ENCODE results near the gene ARL8B.

The ARL8B gene

GRCh38 chr3:5190147-5190791 lies 68.2 kb downstream of the ARL8B start:
- no peaks in the 10 kb centered on the region for H3K9me3 Mint-ChIP-seq

GRCh38 chr3:5191555-5192304 lies 69.6 kb downstream of the ARL8B start:
- no peak for DNase-seq
- H3K9me3 Mint-ChIP-seq: no peaks in the 10 kb centered on the region
- H3K27ac Mint-ChIP-seq: peak overlapping the region; percentile 79
- CTCF ChIA-PET: interaction anchor here (0.6 to 1.2 kb wide), 2 partner anchors 211 to 213 kb away, joined by 3 read pairs; partner anchors contain the start of gene BHLHE40
- H3K27me3 Mint-ChIP-seq: no peaks in the 10 kb centered on the region
- H3K4me3 Mint-ChIP-seq: peak overlapping the region; percentile 48
- peaks cover 68% of the 10 kb centered on the region for H3K36me3 Mint-ChIP-seq
- peaks cover 64% of the 10 kb centered on the region for H3K4me1 Mint-ChIP-seq

More at GRCh38 chr3:5190147-5190791, 68.2 kb downstream of the ARL8B start:
- Mint-ChIP-seq H3K4me1 (peaks cover 61% of the 10 kb centered on the region), H3K27ac (peak overlapping the region; percentile 95), H3K36me3 (peaks cover 53% of the 10 kb centered on the region), H3K27me3 (no peaks in the 10 kb centered on the region), H3K4me3 (peak overlapping the region; percentile 87)
- CTCF ChIA-PET: interaction anchor here (0.7 kb wide), 1 partner anchor 213 kb away, joined by 4 read pairs; no protein-coding TSS in a partner anchor
- DNase-seq: no peak

- CTCF ChIA-PET: interaction anchor here (0.6 to 1.2 kb wide), 2 partner anchors 34 to 214 kb away, joined by 3 read pairs; partner anchors contain the start of gene BHLHE40
- Mint-ChIP-seq H3K4me3 (peak overlapping the region; percentile 48), H3K4me1 (peaks cover 70% of the 10 kb centered on the region), H3K9me3 (no peaks in the 10 kb centered on the region), H3K27ac (peak overlapping the region; percentile 79), H3K36me3 (peaks cover 78% of the 10 kb centered on the region), H3K27me3 (no peaks in the 10 kb centered on the region)
- no peak for DNase-seq
Measured at GRCh38 chr3:5192571-5193365, 70.7 kb downstream of the ARL8B start.

- peak overlapping the region; percentile 93 for H3K27ac Mint-ChIP-seq
- H3K27me3 Mint-ChIP-seq: no peaks in the 10 kb centered on the region
- H3K4me3 Mint-ChIP-seq: peak overlapping the region; percentile 19
- no peaks in the 10 kb centered on the region for H3K9me3 Mint-ChIP-seq
- peaks cover 81% of the 10 kb centered on the region for H3K36me3 Mint-ChIP-seq
- CTCF ChIA-PET: interaction anchor here (0.6 to 1.2 kb wide), 2 partner anchors 56 to 214 kb away, joined by 3 read pairs; no protein-coding TSS in a partner anchor
- DNase-seq: no peak
- H3K4me1 Mint-ChIP-seq: peaks cover 84% of the 10 kb centered on the region
Measured at GRCh38 chr3:5194341-5194740, 72.2 kb downstream of the ARL8B start.

GRCh38 chr3:5194801-5195509 lies 72.9 kb downstream of the ARL8B start:
- CTCF ChIA-PET: interaction anchor here (1.0 to 1.2 kb wide), 2 partner anchors 10 to 11 kb away, joined by 3 to 5 read pairs; no protein-coding TSS in a partner anchor
- Mint-ChIP-seq H3K4me3 (peak overlapping the region; percentile 2), H3K36me3 (peaks cover 81% of the 10 kb centered on the region), H3K27ac (peak overlapping the region; percentile 93), H3K27me3 (no peaks in the 10 kb centered on the region), H3K4me1 (peaks cover 90% of the 10 kb centered on the region), H3K9me3 (no peaks in the 10 kb centered on the region)
- DNase-seq: peak; percentile 53

- H3K4me1 Mint-ChIP-seq: peaks cover 90% of the 10 kb centered on the region
- DNase-seq: peak; percentile 54
- peaks cover 81% of the 10 kb centered on the region for H3K36me3 Mint-ChIP-seq
- peak overlapping the region; percentile 93 for H3K27ac Mint-ChIP-seq
- H3K4me3 Mint-ChIP-seq: peak overlapping the region; percentile 45
- H3K27me3 Mint-ChIP-seq: no peaks in the 10 kb centered on the region
- CTCF ChIA-PET: interaction anchor here (1.0 to 1.5 kb wide), 4 partner anchors 10 to 72 kb away, joined by 3 to 8 read pairs (median 5); partner anchors contain the start of gene ARL8B
- H3K9me3 Mint-ChIP-seq: no peaks in the 10 kb centered on the region
Measured at GRCh38 chr3:5195605-5196004, 73.5 kb downstream of the ARL8B start.

GRCh38 chr3:5197022-5197421 lies 74.9 kb downstream of the ARL8B start:
- no peaks in the 10 kb centered on the region for H3K9me3 Mint-ChIP-seq
- no peak for DNase-seq
- H3K27ac Mint-ChIP-seq: peak overlapping the region; percentile 93
- peak overlapping the region; percentile 47 for H3K4me3 Mint-ChIP-seq
- H3K27me3 Mint-ChIP-seq: no peaks in the 10 kb centered on the region
- peaks cover 82% of the 10 kb centered on the region for H3K36me3 Mint-ChIP-seq
- CTCF ChIA-PET: interaction anchor here (0.9 to 2.9 kb wide), 5 partner anchors 8 to 486 kb away, joined by 3 to 17 read pairs (median 5); partner anchors contain the start of gene ARL8B
- peaks cover 83% of the 10 kb centered on the region for H3K4me1 Mint-ChIP-seq

- Mint-ChIP-seq H3K36me3 (peaks cover 80% of the 10 kb centered on the region), H3K4me1 (peaks cover 78% of the 10 kb centered on the region), H3K27ac (peak overlapping the region; percentile 93), H3K27me3 (no peaks in the 10 kb centered on the region), H3K9me3 (no peaks in the 10 kb centered on the region), H3K4me3 (peak overlapping the region; percentile 58)
- peak; percentile 63 for DNase-seq
- CTCF ChIA-PET: interaction anchor here (0.9 to 2.9 kb wide), 3 partner anchors 9 to 486 kb away, joined by 3 to 17 read pairs (median 4); no protein-coding TSS in a partner anchor
Measured at GRCh38 chr3:5197470-5198312, 75.6 kb downstream of the ARL8B start.

GRCh38 chr3:5198313-5198677 lies 76.2 kb downstream of the ARL8B start:
- peak overlapping the region; percentile 58 for H3K4me3 Mint-ChIP-seq
- no peaks in the 10 kb centered on the region for H3K27me3 Mint-ChIP-seq
- peaks cover 80% of the 10 kb centered on the region for H3K36me3 Mint-ChIP-seq
- H3K4me1 Mint-ChIP-seq: peaks cover 72% of the 10 kb centered on the region
- peak overlapping the region; percentile 93 for H3K27ac Mint-ChIP-seq
- CTCF ChIA-PET: interaction anchor here (2.9 kb wide), 1 partner anchor 10 kb away, joined by 17 read pairs; no protein-coding TSS in a partner anchor
- no peaks in the 10 kb centered on the region for H3K9me3 Mint-ChIP-seq
- DNase-seq: no peak

GRCh38 chr3:5198986-5199731 lies 77.1 kb downstream of the ARL8B start:
- no peaks in the 10 kb centered on the region for H3K27me3 Mint-ChIP-seq
- peak overlapping the region; percentile 93 for H3K27ac Mint-ChIP-seq
- H3K4me3 Mint-ChIP-seq: no peak overlapping the region
- no peak for DNase-seq
- CTCF ChIA-PET: interaction anchor here (2.9 kb wide), 1 partner anchor 11 kb away, joined by 17 read pairs; no protein-coding TSS in a partner anchor
- H3K4me1 Mint-ChIP-seq: peaks cover 65% of the 10 kb centered on the region
- H3K36me3 Mint-ChIP-seq: peaks cover 75% of the 10 kb centered on the region
- no peaks in the 10 kb centered on the region for H3K9me3 Mint-ChIP-seq

- Mint-ChIP-seq H3K36me3 (peaks cover 75% of the 10 kb centered on the region), H3K27me3 (no peaks in the 10 kb centered on the region), H3K27ac (no peak overlapping the region), H3K9me3 (no peaks in the 10 kb centered on the region), H3K4me3 (no peak overlapping the region), H3K4me1 (peaks cover 41% of the 10 kb centered on the region)
- DNase-seq: no peak
- CTCF ChIA-PET: no interaction called here
Measured at GRCh38 chr3:5201536-5201935, 79.4 kb downstream of the ARL8B start.

- peaks cover 75% of the 10 kb centered on the region for H3K36me3 Mint-ChIP-seq
- peak overlapping the region; percentile 38 for H3K27ac Mint-ChIP-seq
- CTCF ChIA-PET: no interaction called here
- peaks cover 34% of the 10 kb centered on the region for H3K4me1 Mint-ChIP-seq
- H3K9me3 Mint-ChIP-seq: no peaks in the 10 kb centered on the region
- DNase-seq: no peak
- H3K27me3 Mint-ChIP-seq: no peaks in the 10 kb centered on the region
- no peak overlapping the region for H3K4me3 Mint-ChIP-seq
Measured at GRCh38 chr3:5202222-5202621, 80.1 kb downstream of the ARL8B start.
